ENCODE data around the gene ABCC3.
"Not testable (repeated sequence)": the region's sequence is repeated elsewhere in the genome, so short reads cannot be mapped to it uniquely, and the experiment has no call there.

Gene ABCC3

DNA sequence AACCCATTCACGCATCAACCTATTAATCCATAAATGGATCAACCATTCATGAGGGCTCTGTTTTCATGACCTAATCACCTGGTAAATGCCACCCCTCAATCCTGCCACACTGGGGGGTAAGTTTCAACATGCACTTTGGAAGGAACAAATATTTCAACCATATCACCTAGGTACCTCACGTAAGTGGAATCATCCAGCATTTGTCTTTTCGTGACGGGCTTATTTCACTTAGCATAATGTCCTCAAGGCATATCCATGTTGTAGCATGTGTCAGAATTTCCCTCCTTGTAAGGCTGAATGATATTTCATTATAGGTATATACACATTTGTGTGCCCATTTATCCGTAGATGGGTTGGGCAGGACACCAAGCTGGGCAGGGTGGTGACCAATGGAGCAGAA lies 37.4 kb downstream of the ABCC3 start:
- no peak for DNase-seq

GRCh38 chr17:50672831-50673551 lies 38.3 kb downstream of the ABCC3 start:
- no peak for DNase-seq

GRCh38 chr17:50675190-50675589 lies 40.5 kb downstream of the ABCC3 start:
- no peak for DNase-seq

DNA sequence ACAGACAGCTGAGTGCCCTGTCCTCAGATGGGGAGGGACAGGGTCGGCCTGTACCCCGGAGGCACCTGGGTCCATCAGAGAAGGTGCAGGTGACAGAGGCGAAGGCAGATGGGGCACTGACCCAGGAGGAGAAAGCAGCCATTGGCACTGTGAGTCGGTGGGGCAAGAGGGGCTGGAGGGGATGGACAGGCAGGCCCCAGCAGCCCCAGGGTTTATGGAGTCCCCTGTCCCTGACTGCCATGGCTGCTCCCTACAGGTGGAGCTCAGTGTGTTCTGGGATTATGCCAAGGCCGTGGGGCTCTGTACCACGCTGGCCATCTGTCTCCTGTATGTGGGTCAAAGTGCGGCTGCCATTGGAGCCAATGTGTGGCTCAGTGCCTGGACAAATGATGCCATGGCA lies 40.9 kb downstream of the ABCC3 start:
- no peak for DNase-seq

DNA sequence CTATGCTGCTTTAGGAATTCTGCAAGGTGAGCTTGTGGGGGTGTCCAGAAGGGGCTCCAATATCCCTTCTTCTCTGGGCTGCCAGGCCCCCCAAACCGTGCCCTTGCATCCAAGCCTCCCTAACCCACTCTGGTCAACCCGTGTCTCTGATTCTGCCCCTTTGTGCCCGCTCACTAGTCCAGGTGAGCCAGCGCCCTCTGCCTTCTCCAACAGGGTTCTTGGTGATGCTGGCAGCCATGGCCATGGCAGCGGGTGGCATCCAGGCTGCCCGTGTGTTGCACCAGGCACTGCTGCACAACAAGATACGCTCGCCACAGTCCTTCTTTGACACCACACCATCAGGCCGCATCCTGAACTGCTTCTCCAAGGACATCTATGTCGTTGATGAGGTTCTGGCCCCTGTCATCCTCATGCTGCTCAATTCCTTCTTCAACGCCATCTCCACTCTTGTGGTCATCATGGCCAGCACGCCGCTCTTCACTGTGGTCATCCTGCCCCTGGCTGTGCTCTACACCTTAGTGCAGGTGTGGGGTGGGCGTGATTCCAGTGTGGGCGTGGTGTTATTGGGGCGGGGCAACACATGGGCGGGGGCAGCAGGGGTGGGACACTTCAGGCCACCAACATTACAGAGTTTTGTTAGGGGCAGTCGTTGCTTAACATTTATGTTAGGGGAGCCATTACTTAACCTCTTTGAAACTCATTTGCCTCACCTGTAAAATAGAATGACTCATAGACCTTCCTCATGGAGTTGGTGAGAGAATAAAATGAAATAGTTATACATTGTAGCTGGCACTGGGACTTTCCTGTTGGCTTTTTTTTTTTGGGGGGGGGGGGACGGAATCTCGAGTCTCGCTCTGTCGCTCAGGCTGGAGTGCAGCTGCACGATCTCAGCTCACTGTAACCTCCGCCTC lies 41.6 kb downstream of the ABCC3 start:
- DNase-seq, result no peak

GRCh38 chr17:50677851-50678375 lies 43.2 kb downstream of the ABCC3 start:
- no peak for DNase-seq

DNA sequence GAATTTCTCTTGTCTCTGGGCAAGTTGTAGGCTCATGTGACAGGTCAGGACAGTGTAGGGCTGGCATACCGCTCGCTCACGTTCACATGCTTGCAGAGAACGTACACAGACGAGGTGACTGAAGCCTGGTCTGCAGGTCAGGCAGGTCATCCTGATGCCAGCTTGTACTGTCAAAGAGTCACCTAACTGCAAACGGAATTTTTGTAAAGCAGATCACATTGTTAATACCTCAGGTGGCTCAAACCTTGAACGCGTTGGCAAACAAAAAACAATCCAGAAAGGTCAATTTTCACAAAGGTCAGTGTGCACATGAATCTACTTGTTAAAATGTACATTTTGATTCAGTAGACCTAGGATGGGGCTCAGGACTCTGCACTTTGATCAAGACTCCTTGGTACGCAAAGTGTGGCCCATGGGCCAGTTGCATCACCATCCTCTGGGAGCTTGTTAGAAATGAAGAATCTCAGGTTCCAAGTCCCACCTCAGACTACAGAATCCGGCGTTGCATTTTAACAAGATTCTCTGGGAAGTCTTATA lies 44.4 kb downstream of the ABCC3 start:
- no peak for DNase-seq

GRCh38 chr17:50680126-50680525 lies 45.4 kb downstream of the ABCC3 start:
- no peak for DNase-seq

GRCh38 chr17:50680543-50681262 lies 46.0 kb downstream of the ABCC3 start:
- DNase-seq, result not testable (repeated sequence)

- peak; percentile 25 for DNase-seq
Measured at GRCh38 chr17:50681263-50682200, 46.9 kb downstream of the ABCC3 start.

- no peak for DNase-seq
Measured at GRCh38 chr17:50682441-50682840, 47.8 kb downstream of the ABCC3 start.

- no peak for DNase-seq
Measured at GRCh38 chr17:50682938-50683337, 48.3 kb downstream of the ABCC3 start.

GRCh38 chr17:50683434-50684287 lies 49.0 kb downstream of the ABCC3 start:
- DNase-seq, result no peak

- no peak for DNase-seq
Measured at GRCh38 chr17:50684288-50684611, 49.6 kb downstream of the ABCC3 start.

DNA sequence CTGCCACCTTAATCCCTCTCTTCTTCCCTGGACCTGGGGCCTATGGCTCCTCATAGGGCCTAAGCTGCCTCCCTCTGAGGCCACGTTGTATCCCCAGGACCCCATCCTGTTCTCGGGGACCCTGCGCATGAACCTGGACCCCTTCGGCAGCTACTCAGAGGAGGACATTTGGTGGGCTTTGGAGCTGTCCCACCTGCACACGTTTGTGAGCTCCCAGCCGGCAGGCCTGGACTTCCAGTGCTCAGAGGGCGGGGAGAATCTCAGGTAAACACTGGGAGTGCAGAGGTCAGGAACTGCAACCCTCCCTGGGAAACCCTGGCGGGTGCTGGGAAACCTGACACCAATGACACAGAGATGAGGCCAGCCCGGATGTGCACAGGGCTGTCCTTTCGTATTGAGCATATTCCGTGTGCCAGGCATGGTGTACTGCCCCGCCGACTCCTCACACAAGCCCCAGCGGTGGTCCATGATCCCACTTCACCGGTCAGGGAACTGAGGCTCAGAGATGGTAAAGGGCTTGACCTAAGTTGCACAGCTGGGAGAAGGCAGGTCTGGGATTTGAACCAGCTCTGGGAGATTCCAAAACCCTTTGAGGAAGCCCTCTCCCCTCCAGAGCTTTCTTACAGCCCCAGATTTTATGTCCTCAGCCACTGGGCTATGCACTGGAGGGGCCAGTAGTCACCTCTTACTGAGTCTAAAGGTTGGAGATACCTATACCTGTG lies 50.1 kb downstream of the ABCC3 start:
- no peak for DNase-seq

DNA sequence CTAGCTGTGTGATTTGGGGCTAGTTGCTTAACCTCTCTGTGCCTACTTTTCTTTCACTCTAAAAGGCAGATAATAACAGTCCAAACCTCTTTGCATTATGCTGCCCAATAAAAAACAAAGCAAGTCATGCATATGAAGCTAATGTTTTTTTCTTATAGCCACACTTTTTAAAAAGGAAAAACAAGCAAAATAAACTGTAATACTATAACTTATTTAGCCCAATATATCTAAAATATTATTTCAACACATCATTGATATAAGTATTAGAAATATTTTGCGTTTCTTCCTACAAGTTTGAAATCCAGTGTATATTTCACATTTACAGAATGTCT lies 50.6 kb downstream of the ABCC3 start:
- DNase-seq, result no peak

- no peak for DNase-seq
Measured at GRCh38 chr17:50685691-50686493, 51.2 kb downstream of the ABCC3 start.

GRCh38 chr17:50686494-50687199 lies 52.0 kb downstream of the ABCC3 start:
- DNase-seq, result no peak
